IPS-18c (cell line): Measurements from ENCODE around the gene STXBP3.
"Not testable (repeated sequence)": the region's sequence is repeated elsewhere in the genome, so short reads cannot be mapped to it uniquely, and the experiment has no call there.

Source experiments
- H3K4me3 ChIP-seq: 2 replicates; pipeline ENCODE4 v1.7.0; 2013; ENCODE audit warnings: low read depth, mild to moderate bottlenecking, low read length, moderate library complexity; ENCODE audit not compliant: insufficient read depth
- H3K9me3 ChIP-seq: one replicate; pipeline ENCODE4 v1.6.1; 2013; ENCODE audit warnings: mild to moderate bottlenecking, low read length, moderate library complexity; ENCODE audit not compliant: control insufficient read depth, insufficient read depth

STXBP3 gene

DNA sequence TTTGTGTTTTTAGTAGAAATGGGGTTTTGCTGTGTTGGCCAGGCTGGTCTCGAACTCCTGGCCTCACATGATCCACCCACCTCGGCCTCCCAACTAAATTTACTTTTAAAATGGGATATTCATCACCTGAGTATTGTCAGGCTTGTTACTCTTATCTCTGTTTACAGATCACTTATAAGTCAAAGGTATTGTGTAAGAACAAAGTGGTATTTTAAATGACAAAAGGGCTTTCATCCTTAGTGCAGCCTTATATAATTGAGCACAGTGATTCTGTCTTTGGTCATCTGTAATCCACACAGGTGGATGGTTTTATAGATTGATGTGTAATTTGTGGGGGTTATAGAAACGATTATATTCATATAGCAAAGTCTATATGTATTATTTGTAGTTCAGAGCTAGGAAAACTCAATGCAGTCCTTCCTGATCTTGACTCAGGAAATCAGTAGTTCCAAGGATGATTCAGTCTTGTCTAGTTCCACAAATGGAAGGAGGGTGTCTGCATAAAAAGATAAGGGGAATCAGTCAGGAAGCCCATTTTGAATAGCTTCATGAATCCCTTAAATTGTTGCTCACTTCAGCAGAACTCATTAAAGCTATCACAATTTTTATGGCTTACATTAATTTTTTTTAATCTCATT, 34.6 kb downstream of the STXBP3 start:
- Histone ChIP-seq H3K9me3 (peaks cover 16% of the 10 kb centered on the region), H3K4me3 (no peak overlapping the region)

DNA sequence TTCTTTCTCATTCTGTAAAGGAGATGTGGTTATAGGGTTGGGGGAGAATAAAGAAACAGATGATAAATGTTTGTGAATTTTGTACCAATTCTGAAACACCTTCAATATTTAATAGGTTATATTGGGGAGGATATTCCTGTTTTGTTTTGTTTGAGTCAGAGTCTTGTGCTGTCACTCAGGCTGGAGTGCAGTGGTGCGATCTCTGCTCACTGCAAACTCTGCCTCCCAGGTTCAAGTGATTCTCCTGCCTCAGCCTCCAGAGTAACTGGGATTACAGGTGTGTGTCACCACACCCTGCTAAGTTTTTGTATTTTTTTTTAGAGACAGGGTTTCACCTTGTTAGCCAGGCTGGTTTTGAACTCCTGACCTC, 35.1 kb downstream of the STXBP3 start:
- not testable (repeated sequence) for H3K4me3 ChIP-seq
- peaks cover 21% of the 10 kb centered on the region for H3K9me3 ChIP-seq

DNA sequence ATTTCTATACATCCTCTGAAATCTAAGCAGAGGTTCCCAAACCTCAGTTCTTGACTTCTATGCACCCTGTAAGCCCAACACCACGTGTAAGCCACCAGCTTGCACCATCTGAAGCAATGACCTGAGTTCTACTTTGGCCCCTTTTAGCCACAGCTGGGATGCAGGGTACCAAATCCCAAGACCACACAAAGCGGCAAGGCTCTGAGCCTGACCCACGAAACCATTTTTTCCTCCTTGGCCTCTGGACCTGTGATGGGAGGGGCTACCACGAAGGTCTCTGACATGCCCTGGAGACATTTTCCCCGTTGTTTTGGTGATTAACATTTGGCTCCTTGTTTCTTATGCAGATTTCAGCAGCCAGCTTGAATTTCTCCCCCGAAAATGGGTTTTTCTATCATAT, 38.8 kb downstream of the STXBP3 start:
- peaks cover 21% of the 10 kb centered on the region for H3K9me3 ChIP-seq
- no peak overlapping the region for H3K4me3 ChIP-seq

DNA sequence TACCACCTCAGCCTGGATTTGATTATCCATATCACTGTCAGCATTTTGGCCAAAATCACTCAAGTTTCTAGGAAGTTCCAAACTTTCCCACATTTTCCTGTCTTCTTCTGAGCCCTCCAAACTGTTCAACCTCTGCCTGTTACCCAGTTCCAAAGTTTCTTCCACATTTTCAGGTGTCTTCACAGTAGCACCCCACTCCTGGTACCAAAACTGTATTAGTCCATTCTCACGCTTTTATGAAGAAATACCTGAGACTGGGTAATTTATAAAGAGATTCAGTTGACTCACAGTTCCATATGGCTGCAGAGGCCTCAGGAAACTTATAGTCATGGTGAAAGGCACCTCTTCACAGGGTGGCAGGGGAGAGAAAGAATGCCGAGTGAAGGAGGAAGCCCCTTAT, 39.4 kb downstream of the STXBP3 start:
- Histone ChIP-seq H3K4me3 (no peak overlapping the region), H3K9me3 (peaks cover 21% of the 10 kb centered on the region)

DNA sequence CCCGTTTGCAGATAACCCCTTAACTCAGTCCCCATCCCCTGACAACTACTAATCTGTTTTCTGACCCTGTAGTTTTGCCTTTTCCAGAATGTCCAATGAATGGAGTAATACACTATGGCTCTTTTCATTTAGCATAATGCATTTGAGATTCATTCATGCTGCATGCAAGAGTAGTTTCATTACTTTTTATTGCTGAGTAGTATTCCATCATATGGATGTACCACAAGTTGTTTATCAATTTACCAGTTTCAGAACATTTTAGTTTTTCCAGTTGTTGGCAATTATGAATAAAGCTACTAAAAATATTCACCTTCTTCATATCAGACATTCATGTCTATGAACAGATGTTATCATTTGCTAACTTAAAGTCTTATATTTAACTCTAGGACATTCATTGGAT, 45.3 kb downstream of the STXBP3 start:
- H3K9me3 ChIP-seq = no peaks in the 10 kb centered on the region
- H3K4me3 ChIP-seq = no peak overlapping the region

DNA sequence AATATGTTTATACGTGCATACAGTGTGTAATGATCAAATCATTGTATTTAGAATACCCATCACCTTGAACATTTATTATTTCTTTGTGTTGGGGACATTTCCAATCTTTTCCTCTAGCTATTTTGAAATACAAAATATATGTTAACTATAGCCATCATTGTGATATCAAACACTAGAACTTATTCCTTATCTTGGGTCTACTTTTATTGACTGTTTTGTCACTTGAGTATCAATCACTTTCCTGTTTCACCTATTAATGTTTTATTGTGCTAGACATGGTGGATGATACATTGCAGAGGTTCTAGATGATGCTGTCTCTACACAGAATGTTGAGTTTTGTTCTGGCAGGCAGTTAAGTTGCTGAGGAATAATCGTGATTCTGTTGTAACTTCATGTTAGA, 45.9 kb downstream of the STXBP3 start:
- Histone ChIP-seq H3K9me3 (no peaks in the 10 kb centered on the region), H3K4me3 (no peak overlapping the region)

DNA sequence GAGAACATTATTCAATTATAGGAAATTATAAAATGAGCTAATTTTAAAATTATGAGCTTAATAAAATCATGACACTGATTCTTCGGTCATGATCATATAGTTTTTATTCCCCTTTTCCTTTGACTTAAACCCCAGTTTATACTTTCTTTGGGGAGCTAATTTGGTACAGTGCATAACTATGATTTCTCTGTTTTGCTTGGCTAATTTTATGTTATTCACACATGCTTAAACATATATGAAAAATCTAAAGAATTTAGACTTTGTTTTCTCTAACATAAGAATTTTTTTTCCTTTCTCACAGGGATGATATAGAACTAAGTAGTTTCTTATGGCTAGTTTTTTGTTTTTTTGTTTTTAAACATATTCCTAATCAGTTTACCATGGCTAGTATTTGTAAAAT, 52.5 kb downstream of the STXBP3 start:
- H3K4me3 ChIP-seq = no peak overlapping the region
- H3K9me3 ChIP-seq = no peaks in the 10 kb centered on the region

DNA sequence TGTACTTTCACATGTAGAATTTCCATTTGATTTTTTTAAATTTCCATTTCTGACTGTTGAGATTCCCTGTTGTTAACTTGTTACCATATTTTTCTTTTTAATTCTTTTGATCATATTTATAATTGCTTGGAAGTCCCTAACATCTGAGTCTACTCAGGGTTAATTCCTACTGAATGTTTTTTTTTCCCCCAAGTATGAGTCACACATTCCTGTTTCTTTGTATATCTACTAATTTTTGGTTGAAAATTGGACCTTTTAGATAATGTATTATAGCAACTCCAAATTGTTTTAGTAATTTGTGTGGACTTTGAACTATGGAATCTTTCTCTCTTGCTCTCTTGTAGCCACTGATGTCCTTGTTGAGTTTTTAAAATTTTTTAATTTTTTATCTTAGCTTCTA, 54.6 kb downstream of the STXBP3 start:
- no peaks in the 10 kb centered on the region for H3K9me3 ChIP-seq
- no peak overlapping the region for H3K4me3 ChIP-seq

DNA sequence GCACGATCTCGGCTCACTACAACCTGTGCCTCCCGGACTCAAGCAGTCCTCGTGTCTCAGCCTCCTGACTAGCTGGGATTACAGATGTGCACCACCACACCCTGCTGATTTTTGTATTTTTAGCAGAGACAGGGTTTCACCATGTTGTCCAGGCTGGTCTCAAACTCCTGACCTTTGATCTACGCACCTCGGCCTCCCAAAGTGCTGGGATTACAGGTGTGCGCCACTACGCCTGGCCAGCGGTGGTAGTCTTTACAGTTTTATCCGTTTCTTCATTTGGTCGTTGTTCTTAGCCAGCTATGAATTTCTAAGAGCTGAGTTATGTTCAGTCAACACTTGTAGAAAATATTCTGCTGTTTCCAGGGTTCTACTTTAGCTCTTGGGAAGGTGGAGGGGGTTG, 57.1 kb downstream of the STXBP3 start:
- no peaks in the 10 kb centered on the region for H3K9me3 ChIP-seq
- H3K4me3 ChIP-seq = no peak overlapping the region

DNA sequence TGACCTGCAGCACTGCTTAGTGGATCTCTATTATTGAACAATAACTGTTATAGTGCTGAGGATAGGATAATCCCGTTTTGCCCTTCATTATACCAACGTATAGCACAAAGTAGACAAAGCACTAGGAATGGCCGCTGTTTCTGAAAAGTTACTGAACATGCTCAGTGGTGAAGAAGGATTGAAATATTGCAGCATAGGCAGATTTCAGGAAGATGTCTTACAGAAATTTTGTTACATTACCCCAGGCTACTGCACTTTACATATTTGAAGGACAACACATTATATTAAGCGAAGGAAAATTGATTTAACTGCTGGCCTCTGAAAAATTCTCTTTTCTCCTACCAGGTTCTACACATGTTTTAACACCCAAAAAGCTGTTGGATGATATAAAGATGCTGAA, 62.0 kb downstream of the STXBP3 start:
- H3K4me3 ChIP-seq = no peak overlapping the region
- H3K9me3 ChIP-seq = no peaks in the 10 kb centered on the region

DNA sequence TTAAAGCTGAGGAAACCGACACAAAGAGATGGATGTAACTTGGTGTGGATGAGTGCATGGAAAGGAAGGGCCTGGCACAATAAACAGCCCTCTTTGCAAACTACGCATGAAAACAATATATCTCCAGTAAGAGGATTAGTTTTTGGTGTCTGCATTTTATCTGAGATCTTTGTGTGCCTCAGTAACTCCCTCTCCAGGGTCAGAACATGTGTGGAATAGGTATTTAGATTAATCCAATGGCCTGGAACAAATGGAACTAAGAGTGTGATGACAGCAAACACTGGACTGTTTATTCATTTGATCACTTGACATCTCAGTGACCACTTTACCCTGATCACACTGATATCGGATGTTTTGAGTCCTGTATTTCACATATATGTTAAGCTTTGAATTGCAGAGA, 65.1 kb downstream of the STXBP3 start:
- H3K9me3 ChIP-seq = no peaks in the 10 kb centered on the region
- H3K4me3 ChIP-seq = no peak overlapping the region

DNA sequence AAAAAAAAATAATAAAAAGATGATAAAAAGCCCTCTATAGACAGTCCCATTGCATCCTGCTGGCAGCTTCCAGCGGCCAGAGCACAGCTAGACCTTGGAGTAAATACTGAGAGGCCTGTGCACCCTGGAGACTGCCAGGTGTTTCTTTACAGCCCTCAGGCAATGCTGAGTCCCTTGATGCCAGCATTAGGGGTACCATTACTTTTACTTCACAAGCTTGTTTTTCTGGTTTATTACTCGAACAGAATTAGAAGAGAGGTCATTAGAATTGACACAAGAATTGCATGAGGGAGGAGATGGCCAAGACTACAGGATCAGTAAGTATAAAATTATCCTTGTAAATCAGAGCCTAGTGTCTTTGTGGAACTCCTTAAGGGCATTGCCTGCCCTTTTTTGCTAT, 66.9 kb downstream of the STXBP3 start:
- Histone ChIP-seq H3K9me3 (no peaks in the 10 kb centered on the region), H3K4me3 (no peak overlapping the region)

DNA sequence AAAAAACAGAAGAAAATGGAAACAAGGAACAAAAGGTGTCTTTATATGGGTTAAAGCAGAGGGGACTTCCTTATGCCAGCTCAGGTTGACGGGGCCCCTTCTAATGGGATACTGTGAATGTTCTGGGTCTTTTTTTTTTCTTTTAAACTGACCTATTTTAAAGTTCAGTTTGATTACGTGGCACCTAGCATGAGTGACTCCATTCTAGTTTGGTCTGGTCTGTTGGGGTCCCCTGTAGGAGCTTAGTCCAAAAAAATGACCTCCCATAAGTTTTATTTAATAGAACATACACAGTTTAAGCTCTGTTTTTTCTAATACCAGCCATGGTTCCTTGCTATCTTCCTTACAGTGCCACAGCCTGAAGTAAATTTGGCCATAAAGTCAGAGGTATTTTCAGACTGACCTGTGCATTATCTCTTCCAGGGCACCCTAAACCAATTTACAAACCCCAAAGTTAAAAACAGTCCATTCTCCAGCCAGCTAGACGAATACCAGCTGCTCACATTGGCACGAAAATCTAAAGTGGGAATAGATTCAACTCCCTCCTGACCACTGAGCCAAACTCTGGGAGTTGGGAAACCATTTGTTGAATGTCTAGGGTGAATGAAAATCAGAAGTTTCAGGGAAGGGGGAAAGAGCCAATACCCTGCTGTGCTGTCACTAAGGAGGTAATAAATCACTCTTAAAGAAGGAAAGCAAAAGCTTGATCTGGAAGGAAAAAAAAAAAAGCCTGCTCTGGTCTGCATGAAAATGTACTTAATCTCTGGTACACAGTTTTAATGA, 68.1 kb downstream of the STXBP3 start:
- no peak overlapping the region for H3K4me3 ChIP-seq
- H3K9me3 ChIP-seq = no peaks in the 10 kb centered on the region

DNA sequence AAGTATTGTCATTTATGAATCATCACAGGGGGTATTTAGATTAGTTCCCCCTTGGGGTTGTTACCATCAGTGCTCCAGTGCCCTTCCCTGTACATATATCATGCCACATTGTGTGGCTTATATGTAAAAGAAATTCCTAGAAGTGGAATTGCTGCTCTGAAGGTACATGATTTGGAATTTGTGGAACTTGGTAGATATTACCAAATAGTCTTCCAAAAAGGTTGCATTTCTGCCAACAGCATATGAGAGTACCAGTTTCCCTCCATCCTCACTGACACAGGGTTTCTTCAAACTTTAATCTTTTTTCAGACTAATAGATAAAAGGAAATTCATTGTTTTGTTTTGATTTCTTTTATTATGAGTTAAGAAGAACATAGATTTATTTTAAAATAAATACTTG, 69.1 kb downstream of the STXBP3 start:
- Histone ChIP-seq H3K9me3 (no peaks in the 10 kb centered on the region), H3K4me3 (no peak overlapping the region)

DNA sequence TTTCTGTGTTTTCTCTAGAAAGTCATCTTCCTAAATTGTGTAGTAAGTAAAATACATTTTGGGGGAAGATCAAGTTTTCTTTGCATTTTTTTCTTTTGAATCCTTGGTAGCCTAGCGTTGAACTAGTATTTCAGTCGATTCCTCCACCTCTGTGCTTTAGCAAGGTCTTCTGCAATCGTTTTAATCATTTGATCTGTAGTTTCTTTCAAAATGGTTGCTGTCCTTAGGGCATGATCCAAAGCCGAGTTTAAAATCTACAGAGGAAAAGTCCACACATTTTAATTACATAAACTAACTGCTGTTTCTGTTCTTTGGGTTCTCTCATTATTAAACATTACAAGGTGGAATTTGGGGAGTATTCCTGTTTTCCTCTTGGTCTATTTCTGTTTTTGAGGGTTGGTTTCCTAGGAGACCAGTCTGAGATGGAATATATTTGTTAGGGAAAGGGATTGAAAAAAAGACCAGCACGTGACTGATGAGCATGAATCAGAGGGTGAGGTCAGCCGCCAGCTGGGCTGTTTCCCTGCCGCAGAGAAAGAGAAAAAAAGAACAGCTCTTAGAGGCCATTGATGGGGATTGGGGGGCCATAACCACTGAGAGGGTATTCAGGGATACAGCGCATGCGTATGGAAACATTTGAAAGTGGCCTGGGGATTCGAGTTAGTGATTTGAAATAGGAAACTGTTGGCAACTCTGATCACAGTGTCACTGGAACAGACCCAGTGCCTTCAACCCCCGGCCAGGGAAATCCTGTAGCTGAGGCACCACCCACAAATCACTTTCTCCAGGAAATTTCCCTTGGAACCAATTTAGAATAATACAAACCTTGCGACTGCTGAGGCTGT, 69.8 kb downstream of the STXBP3 start:
- H3K9me3 ChIP-seq = no peaks in the 10 kb centered on the region
- H3K4me3 ChIP-seq = no peak overlapping the region

DNA sequence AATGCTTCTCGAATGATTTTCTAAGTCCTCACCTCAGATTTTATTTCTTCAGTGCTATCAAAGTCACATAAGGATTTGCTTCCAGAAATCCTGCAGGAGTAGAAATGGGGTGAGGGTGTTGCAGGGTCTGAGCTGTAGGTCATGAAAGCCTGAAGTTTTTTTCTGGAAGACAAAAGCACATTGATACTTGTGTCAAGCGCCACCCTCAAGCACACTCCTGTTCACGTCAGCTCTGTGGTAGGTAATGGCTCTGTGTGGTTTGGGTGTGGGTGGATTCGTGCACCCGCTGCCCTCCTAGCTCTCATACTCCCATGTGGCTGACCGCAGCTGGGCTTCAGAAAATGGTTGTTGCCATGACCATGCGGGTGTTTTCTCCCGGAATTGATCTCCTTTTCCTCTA, 70.5 kb downstream of the STXBP3 start:
- Histone ChIP-seq H3K9me3 (no peaks in the 10 kb centered on the region), H3K4me3 (no peak overlapping the region)

DNA sequence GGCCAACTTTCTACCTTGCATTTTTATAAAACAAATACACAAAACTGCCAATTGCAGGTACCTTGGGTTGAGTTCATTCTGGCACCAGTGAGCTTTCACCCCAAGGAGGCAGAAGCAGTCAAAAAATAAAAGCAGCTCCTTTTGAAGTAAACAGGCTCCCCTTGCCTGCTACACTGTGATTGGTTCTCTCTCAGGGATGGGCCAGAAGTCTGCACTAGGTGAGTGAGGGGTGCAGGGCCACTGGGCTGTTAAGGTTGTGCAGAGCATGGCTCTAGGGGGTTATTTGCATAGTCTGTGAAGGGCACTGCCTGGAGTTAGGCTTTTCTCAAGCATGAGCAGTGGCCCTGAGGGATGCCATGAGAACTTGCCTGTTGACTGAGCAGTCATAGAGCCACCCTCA, 71.3 kb downstream of the STXBP3 start:
- H3K4me3 ChIP-seq = no peak overlapping the region
- H3K9me3 ChIP-seq = no peaks in the 10 kb centered on the region

DNA sequence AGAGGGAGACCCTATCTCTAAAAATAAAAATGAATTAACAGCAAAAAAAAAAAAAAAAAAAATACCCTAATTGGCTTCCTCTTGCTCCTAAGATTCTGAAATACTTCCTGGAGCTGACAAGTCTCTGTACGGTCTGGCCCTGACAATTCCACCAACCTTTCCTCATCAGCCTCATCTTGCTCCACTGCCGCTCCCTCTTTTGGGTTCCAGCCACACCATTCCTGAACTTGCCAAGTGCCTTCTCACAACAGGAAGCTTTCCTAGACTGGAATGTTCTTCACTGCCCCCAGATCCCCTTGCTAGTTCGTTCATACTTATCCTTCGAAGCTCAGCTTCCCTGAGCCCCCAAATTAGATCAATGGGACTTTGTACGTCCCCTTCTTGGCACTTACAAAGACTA, 73.4 kb downstream of the STXBP3 start:
- no peak overlapping the region for H3K4me3 ChIP-seq
- no peaks in the 10 kb centered on the region for H3K9me3 ChIP-seq
